Measurements from ENCODE around the gene CHAC2. TPM values are rescaled to one million over a fixed set of nuclear protein-coding genes. Genes with fewer than 3 reads are reported as not detected.

The CHAC2 gene
- total and polyA plus RNA-seq, 9 of the 15 experiments (the other 6 are each of a cell fraction or from before 2014, with no cell fraction given): 9.8 to 35.6 (median 18.2) TPM

DNA sequence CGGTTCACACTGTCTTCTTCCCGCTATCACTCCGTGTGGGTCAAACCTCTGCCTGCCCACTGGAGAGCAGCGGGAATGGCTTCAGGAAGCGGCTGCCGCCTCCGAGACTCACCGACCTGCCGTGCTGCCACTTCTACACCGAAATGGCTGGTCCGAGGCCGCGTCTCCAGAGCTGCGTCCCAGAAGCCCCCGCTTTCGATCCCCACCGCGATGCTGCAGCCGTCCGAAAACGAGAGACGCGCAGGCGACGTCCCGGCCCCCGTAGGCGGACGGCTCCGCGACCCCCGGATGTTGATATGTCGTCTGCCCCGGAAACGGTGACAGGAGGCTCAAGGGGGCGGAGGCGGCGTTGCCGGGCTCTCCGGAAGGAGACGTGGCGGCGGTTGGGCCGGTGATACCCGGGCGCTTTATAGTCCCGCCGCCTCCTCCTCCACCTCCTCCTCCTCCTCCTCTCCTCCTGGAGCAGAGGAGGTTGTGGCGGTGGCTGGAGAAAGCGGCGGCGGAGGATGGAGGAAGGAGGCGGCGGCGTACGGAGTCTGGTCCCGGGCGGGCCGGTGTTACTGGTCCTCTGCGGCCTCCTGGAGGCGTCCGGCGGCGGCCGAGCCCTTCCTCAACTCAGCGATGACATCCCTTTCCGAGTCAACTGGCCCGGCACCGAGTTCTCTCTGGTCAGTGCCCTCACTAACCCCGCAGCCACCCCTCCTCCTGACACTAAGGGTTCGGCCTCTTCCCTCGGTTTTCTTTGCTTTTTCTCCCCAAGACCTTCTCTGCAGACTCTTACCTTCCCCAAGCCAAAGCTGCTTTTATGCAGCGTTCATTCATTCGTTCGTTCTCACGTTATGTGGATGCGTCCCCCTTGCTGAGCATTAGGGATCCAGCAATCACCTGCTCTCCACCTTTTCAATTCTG is 19.4 kb downstream of the CHAC2 start, which contains the start of the genes ASB3 and ERLEC1 (continued):
- TF ChIP-seq, protein P1, sequence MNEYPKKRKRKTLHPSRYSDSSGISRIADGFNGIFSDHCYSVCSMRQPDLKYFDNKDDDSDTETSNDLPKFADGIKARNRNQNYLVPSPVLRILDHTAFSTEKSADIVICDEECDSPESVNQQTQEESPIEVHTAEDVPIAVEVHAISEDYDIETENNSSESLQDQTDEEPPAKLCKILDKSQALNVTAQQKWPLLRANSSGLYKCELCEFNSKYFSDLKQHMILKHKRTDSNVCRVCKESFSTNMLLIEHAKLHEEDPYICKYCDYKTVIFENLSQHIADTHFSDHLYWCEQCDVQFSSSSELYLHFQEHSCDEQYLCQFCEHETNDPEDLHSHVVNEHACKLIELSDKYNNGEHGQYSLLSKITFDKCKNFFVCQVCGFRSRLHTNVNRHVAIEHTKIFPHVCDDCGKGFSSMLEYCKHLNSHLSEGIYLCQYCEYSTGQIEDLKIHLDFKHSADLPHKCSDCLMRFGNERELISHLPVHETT (CRISPR knock-in tag; conservative IDR thresholded peaks at IDR 0.05 in 1 of 2, IDR thresholded peaks at IDR 0.05 in 1 of 2): peak in 1 of 2 experiments; percentile 69; a peak in 2 of 4 replicates
- TF ChIP-seq, protein P2, sequence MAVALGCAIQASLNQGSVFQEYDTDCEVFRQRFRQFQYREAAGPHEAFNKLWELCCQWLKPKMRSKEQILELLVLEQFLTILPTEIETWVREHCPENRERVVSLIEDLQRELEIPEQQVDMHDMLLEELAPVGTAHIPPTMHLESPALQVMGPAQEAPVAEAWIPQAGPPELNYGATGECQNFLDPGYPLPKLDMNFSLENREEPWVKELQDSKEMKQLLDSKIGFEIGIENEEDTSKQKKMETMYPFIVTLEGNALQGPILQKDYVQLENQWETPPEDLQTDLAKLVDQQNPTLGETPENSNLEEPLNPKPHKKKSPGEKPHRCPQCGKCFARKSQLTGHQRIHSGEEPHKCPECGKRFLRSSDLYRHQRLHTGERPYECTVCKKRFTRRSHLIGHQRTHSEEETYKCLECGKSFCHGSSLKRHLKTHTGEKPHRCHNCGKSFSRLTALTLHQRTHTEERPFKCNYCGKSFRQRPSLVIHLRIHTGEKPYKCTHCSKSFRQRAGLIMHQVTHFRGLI (CRISPR knock-in tag; IDR thresholded peaks at IDR 0.05): no peak
- TF ChIP-seq IRF2 (CRISPR knock-in tag; IDR thresholded peaks at IDR 0.05): no peak
- TF ChIP-seq SETDB1 (IDR thresholded peaks at IDR 0.05; ENCODE audit: low read length): no peak
- TF ChIP-seq ZBTB8A (IDR thresholded peaks at IDR 0.05; ENCODE audit: partially characterized antibody): no peak
- no peak for TF ChIP-seq RNF2 (IDR thresholded peaks at IDR 0.05)
- TF ChIP-seq NRF1 (conservative IDR thresholded peaks at IDR 0.05 in 1 of 2, IDR thresholded peaks at IDR 0.05 in 1 of 2): peak; percentile 56 to 69; a peak in 3 of 4 replicates
- no peak for TF ChIP-seq SIRT6 (IDR thresholded peaks at IDR 0.05; ENCODE audit: low read depth, low read length)
- peak; percentile 79 for TF ChIP-seq HCFC1 (IDR thresholded peaks at IDR 0.05; ENCODE audit: low read depth, low read length)
- TF ChIP-seq ZNF347 (CRISPR knock-in tag; IDR thresholded peaks at IDR 0.05; ENCODE audit: low read depth): no peak
- TF ChIP-seq, protein P3, sequence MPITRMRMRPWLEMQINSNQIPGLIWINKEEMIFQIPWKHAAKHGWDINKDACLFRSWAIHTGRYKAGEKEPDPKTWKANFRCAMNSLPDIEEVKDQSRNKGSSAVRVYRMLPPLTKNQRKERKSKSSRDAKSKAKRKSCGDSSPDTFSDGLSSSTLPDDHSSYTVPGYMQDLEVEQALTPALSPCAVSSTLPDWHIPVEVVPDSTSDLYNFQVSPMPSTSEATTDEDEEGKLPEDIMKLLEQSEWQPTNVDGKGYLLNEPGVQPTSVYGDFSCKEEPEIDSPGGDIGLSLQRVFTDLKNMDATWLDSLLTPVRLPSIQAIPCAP (CRISPR knock-in tag; IDR thresholded peaks at IDR 0.05; ENCODE audit: borderline replicate concordance): no peak
- TF ChIP-seq HDAC3 (IDR thresholded peaks at IDR 0.05; ENCODE audit: borderline replicate concordance, partially characterized antibody): no peak
- no peak for TF ChIP-seq PPARD (CRISPR knock-in tag; IDR thresholded peaks at IDR 0.05)
- TF ChIP-seq, protein P4, sequence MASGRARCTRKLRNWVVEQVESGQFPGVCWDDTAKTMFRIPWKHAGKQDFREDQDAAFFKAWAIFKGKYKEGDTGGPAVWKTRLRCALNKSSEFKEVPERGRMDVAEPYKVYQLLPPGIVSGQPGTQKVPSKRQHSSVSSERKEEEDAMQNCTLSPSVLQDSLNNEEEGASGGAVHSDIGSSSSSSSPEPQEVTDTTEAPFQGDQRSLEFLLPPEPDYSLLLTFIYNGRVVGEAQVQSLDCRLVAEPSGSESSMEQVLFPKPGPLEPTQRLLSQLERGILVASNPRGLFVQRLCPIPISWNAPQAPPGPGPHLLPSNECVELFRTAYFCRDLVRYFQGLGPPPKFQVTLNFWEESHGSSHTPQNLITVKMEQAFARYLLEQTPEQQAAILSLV (tag; IDR thresholded peaks at IDR 0.05): no peak
- TF ChIP-seq GTF2A2 (tag; IDR thresholded peaks at IDR 0.05): no peak
- TF ChIP-seq ZNF253 (CRISPR knock-in tag; conservative IDR thresholded peaks at IDR 0.05): no peak
- TF ChIP-seq, protein P5, sequence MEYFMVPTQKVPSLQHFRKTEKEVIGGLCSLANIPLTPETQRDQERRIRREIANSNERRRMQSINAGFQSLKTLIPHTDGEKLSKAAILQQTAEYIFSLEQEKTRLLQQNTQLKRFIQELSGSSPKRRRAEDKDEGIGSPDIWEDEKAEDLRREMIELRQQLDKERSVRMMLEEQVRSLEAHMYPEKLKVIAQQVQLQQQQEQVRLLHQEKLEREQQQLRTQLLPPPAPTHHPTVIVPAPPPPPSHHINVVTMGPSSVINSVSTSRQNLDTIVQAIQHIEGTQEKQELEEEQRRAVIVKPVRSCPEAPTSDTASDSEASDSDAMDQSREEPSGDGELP (CRISPR knock-in tag; IDR thresholded peaks at IDR 0.05; ENCODE audit: borderline replicate concordance): peak; percentile 82; the same call in 1 of the 2 replicates
- peak; percentile 78 for TF ChIP-seq ELF1 (tag; IDR thresholded peaks at IDR 0.05)
- TF ChIP-seq NONO (IDR thresholded peaks at IDR 0.05; ENCODE audit: low read depth in 2 of 2, low read length in 1 of 2): 0 out of 4 replicates have a peak, but pooled peaks of 1 of the 2 experiments have one; percentile 44
- TF ChIP-seq ZNF197 (CRISPR knock-in tag; IDR thresholded peaks at IDR 0.05; ENCODE audit: low read depth): no peak
- no peak for TF ChIP-seq ARNT (IDR thresholded peaks at IDR 0.05)

All from K562 (cell line).